ENCODE data around the gene ADAMTS2. TPM values are rescaled to one million over a fixed set of nuclear protein-coding genes. Genes with fewer than 3 reads are reported as not detected.

The ADAMTS2 gene
- total and polyA plus RNA-seq, 2 experiments from 2014 or later: 1.6 to 8.1 TPM

DNA sequence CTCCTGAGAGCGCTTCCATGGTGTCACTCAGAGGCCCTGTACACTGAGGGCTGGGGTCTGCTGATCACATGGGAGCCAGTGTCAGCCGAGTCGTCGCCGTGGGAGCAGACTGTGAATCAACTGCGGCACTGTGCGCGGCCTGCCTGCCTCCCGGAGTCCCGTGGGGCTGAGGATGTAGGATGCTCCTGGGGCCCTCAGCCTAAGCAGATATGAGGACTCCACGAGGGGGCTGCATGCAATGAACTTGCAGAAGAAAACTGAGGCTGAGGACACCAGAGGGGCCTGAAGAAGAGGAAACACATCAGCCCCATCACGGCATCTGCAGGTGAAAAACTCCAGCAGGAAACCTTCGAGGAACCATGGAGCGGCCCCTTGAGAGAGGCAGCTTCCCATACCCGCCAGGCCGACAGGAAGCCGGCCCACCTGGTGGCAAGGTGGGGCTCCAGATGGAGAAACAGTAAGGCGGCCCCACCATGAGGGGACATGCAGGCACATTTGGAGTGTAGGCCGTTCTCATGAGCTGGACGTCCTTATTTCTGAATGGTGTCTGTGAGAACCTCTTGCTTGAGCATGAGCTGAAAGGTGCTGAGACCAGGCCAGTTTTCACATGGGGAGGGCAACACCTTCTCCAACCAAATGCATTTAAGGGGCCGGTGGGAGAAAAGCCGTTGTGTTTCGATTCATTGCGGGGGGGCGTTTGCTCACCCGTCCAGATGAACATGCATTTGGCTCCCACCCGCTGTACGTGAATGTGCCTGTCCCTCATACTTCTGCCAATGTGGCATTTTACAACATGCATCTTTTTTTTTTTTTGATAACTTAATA, 35.2 kb upstream of the ADAMTS2 start:
- TF ChIP-seq, protein P1, sequence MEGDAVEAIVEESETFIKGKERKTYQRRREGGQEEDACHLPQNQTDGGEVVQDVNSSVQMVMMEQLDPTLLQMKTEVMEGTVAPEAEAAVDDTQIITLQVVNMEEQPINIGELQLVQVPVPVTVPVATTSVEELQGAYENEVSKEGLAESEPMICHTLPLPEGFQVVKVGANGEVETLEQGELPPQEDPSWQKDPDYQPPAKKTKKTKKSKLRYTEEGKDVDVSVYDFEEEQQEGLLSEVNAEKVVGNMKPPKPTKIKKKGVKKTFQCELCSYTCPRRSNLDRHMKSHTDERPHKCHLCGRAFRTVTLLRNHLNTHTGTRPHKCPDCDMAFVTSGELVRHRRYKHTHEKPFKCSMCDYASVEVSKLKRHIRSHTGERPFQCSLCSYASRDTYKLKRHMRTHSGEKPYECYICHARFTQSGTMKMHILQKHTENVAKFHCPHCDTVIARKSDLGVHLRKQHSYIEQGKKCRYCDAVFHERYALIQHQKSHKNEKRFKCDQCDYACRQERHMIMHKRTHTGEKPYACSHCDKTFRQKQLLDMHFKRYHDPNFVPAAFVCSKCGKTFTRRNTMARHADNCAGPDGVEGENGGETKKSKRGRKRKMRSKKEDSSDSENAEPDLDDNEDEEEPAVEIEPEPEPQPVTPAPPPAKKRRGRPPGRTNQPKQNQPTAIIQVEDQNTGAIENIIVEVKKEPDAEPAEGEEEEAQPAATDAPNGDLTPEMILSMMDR (conservative IDR thresholded peaks at IDR 0.05; ENCODE audit: low read depth in 2 of 2): no peak
- no peak for TF ChIP-seq NANOG (IDR thresholded peaks at IDR 0.05; ENCODE audit: borderline replicate concordance)
- no peak for TF ChIP-seq ETS1 (IDR thresholded peaks at IDR 0.05)
- no peak for TF ChIP-seq POLR2AphosphoS5 (IDR thresholded peaks at IDR 0.05; ENCODE audit: low read depth)
- no peak for TF ChIP-seq CREB1 (CRISPR knock-in tag; IDR thresholded peaks at IDR 0.05; ENCODE audit: low read depth)
- no peak for TF ChIP-seq EZH2phosphoT487 (IDR thresholded peaks at IDR 0.05; ENCODE audit: unreplicated experiment)
- TF ChIP-seq EZH2 (IDR thresholded peaks at IDR 0.05; ENCODE audit: low read depth, unreplicated experiment): no peak
- TF ChIP-seq, protein P2, sequence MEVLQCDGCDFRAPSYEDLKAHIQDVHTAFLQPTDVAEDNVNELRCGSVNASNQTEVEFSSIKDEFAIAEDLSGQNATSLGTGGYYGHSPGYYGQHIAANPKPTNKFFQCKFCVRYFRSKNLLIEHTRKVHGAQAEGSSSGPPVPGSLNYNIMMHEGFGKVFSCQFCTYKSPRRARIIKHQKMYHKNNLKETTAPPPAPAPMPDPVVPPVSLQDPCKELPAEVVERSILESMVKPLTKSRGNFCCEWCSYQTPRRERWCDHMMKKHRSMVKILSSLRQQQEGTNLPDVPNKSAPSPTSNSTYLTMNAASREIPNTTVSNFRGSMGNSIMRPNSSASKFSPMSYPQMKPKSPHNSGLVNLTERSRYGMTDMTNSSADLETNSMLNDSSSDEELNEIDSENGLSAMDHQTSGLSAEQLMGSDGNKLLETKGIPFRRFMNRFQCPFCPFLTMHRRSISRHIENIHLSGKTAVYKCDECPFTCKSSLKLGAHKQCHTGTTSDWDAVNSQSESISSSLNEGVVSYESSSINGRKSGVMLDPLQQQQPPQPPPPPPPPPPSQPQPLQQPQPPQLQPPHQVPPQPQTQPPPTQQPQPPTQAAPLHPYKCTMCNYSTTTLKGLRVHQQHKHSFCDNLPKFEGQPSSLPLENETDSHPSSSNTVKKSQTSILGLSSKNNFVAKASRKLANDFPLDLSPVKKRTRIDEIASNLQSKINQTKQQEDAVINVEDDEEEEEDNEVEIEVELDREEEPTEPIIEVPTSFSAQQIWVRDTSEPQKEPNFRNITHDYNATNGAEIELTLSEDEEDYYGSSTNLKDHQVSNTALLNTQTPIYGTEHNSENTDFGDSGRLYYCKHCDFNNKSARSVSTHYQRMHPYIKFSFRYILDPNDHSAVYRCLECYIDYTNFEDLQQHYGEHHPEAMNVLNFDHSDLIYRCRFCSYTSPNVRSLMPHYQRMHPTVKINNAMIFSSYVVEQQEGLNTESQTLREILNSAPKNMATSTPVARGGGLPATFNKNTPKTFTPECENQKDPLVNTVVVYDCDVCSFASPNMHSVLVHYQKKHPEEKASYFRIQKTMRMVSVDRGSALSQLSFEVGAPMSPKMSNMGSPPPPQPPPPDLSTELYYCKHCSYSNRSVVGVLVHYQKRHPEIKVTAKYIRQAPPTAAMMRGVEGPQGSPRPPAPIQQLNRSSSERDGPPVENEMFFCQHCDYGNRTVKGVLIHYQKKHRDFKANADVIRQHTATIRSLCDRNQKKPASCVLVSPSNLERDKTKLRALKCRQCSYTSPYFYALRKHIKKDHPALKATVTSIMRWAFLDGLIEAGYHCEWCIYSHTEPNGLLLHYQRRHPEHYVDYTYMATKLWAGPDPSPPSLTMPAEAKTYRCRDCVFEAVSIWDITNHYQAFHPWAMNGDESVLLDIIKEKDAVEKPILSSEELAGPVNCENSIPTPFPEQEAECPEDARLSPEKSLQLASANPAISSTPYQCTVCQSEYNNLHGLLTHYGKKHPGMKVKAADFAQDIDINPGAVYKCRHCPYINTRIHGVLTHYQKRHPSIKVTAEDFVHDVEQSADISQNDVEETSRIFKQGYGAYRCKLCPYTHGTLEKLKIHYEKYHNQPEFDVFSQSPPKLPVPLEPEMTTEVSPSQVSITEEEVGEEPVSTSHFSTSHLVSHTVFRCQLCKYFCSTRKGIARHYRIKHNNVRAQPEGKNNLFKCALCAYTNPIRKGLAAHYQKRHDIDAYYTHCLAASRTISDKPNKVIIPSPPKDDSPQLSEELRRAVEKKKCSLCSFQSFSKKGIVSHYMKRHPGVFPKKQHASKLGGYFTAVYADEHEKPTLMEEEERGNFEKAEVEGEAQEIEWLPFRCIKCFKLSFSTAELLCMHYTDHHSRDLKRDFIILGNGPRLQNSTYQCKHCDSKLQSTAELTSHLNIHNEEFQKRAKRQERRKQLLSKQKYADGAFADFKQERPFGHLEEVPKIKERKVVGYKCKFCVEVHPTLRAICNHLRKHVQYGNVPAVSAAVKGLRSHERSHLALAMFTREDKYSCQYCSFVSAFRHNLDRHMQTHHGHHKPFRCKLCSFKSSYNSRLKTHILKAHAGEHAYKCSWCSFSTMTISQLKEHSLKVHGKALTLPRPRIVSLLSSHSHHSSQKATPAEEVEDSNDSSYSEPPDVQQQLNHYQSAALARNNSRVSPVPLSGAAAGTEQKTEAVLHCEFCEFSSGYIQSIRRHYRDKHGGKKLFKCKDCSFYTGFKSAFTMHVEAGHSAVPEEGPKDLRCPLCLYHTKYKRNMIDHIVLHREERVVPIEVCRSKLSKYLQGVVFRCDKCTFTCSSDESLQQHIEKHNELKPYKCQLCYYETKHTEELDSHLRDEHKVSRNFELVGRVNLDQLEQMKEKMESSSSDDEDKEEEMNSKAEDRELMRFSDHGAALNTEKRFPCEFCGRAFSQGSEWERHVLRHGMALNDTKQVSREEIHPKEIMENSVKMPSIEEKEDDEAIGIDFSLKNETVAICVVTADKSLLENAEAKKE (CRISPR knock-in tag; IDR thresholded peaks at IDR 0.05): no peak
- TF ChIP-seq ZNF331 (CRISPR knock-in tag; IDR thresholded peaks at IDR 0.05; ENCODE audit: low read depth): no peak
- TF ChIP-seq STAT1 (IDR thresholded peaks at IDR 0.05; ENCODE audit: unreplicated experiment): no peak
- Mint-ChIP-seq H3K27me3 (ENCODE audit: insufficient read depth, low read depth, poor library complexity) (peaks cover 7% of the 10 kb centered on the region), H3K36me3 (ENCODE audit: low read depth) (no peaks in the 10 kb centered on the region), H3K9me3 (peaks cover 14% of the 10 kb centered on the region), H3K4me3 (no peak overlapping the region), H3K27ac (no peak overlapping the region), H3K4me1 (no peaks in the 10 kb centered on the region; the same call in 2 of the 3 replicates)
- no peaks in the 10 kb centered on the region for H3K4me1 ChIP-seq (ENCODE audit: insufficient read depth)
- H3K4me2 ChIP-seq: no peak overlapping the region
- no peak overlapping the region for H2AFZ ChIP-seq
- no peaks in the 10 kb centered on the region for H3K36me3 ChIP-seq (ENCODE audit: insufficient read depth)
- no peak overlapping the region for H3K4me3 ChIP-seq
- no peak overlapping the region for H3K27ac ChIP-seq (ENCODE audit: low read depth)
- no peaks in the 10 kb centered on the region for H3F3A ChIP-seq (replicated peaks; ENCODE audit: low read depth)
- no peaks in the 10 kb centered on the region for H4K20me1 ChIP-seq (replicated peaks; ENCODE audit: insufficient read depth)
- DNase-seq (ENCODE audit: low spot score) (no peak), ATAC-seq (no peak)
- H3K27me3 ChIP-seq (ENCODE audit: insufficient read depth): no peaks in the 10 kb centered on the region
- H3K79me2 ChIP-seq (replicated peaks; ENCODE audit: insufficient read depth): no peaks in the 10 kb centered on the region
- H3K9me2 ChIP-seq (ENCODE audit: insufficient read depth): no peaks in the 10 kb centered on the region

All from GM23338 (cell line).